Cardiac muscle cell (in vitro differentiated cells and primary cell): ENCODE measurements around the gene NUF2. TPM values are rescaled to one million over a fixed set of nuclear protein-coding genes. Genes with fewer than 3 reads are reported as not detected.

Experiments used
- DNase-seq, 2 donors: peaks; one replicate each; pipeline versions ENCODE4 v3.0.0 to v3.0.0-alpha.2; 2010 to 2017; ENCODE audit warnings: low read depth in 1 of 2, low spot score in 1 of 2
- H3K27ac ChIP-seq: fragments of 200-600 bp; sonication (generic); 2 replicates; pipeline ENCODE4 v1.5.1; 2016
- H3K27me3 ChIP-seq: fragments of 200-600 bp; sonication (generic); 2 replicates; pipeline ENCODE4 v1.6.0; 2016; ENCODE audit warnings: control low read depth
- H3K36me3 ChIP-seq: fragments of 200-600 bp; sonication (generic); 2 replicates; pipeline ENCODE4 v1.5.1; 2016; ENCODE audit warnings: control low read depth
- H3K4me1 ChIP-seq: fragments of 200-600 bp; sonication (generic); 2 replicates; pipeline ENCODE4 v1.8.1; 2017; ENCODE audit warnings: low read depth, mild to moderate bottlenecking, mixed run types
- H3K4me3 ChIP-seq: fragments of 200-600 bp; sonication (generic); 2 replicates; pipeline ENCODE4 v1.5.1; 2016; ENCODE audit warnings: mild to moderate bottlenecking
- H3K9me3 ChIP-seq: fragments of 200-600 bp; sonication (generic); 2 replicates; pipeline ENCODE4 v1.5.1; 2017; ENCODE audit warnings: low read depth, mild to moderate bottlenecking, control low read depth
- CTCF ChIP-seq: IDR thresholded peaks from 2 replicates; pipeline ENCODE4 v1.5.1; 2012; ENCODE audit warnings: low read depth, mild to moderate bottlenecking, low read length
- polyA plus RNA-seq: library from polyadenylated mRNA; unstranded; fragments of >200 nt; fragmentation: Nextera tagmentation; extraction: Ambion mirVana; gene quantifications from 2 replicates; pipeline ENCODE4 v1.2.1, GENCODE V29; 2016
- total RNA-seq: library from RNA; depleted of rRNA; stranded (reverse); fragments of >200 nt; gene quantifications from 2 replicates; pipeline ENCODE4 v1.2.3, GENCODE V29; 2016

The NUF2 gene
- total and polyA plus RNA-seq, 2 experiments from 2014 or later = 7.6 to 33.7 TPM

- Histone ChIP-seq H3K4me1 (no peaks in the 10 kb centered on the region), H3K27ac (no peak overlapping the region), H3K27me3 (no peaks in the 10 kb centered on the region), H3K9me3 (no peaks in the 10 kb centered on the region), H3K36me3 (no peaks in the 10 kb centered on the region), H3K4me3 (no peak overlapping the region)
- TF ChIP-seq CTCF = no peak
- DNase-seq = no peak
Observed at GRCh38 chr1:163378554-163378953, 56.8 kb downstream of the NUF2 start.

DNA sequence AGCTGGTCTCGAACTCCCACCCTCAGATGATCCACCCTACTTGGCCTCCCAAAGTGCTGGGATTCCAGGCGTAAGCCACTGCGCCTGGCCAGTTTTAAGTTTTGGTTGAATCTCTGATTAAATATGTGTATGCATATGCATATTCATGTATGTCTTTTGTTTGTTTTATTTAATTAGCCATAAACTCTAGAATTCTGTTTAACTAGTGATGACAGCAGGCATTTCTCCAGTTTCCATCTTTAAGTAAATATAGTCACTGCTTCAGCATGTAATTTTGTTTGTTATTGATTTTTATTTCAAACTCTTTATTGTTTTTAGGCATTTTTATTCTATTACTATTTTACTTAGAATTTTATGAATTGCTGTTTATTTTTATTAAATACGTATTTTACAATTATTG, 58.0 kb downstream of the NUF2 start:
- no peak overlapping the region for H3K27ac ChIP-seq
- H3K36me3 ChIP-seq = no peaks in the 10 kb centered on the region
- H3K4me3 ChIP-seq = no peak overlapping the region
- DNase-seq = no peak
- TF ChIP-seq CTCF = no peak
- no peaks in the 10 kb centered on the region for H3K27me3 ChIP-seq
- no peaks in the 10 kb centered on the region for H3K9me3 ChIP-seq
- H3K4me1 ChIP-seq = no peaks in the 10 kb centered on the region

DNA sequence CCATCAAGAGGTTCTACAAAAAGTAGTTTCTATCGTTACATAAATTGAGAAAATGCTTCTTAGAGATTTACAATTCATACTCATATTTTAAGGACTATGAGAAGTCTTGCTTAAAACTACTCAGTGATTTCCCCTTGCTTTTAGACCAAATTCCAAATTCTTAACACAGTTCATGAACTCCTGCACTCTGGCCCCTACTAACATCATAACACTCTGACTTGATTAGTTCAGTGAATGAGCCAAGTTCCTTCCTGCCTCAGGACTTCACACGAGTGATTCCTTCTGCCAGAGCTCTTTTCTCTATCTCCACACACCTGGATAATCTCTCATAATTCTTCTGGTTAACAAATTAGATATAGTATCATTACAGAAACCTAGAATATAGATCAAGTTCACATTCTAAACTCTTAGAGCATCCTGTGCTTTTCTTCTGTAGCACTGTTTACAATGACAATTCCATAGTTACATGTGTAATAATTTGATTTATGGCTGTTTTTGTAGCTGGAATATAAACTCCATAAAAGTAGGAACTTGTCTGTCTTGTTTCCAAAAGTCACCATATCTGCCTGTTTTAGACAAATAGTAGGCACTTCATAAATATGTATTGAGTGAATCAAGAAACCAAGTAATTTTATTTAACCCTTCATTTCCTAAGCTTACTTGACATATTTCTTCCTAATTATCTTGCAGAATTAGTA, 59.9 kb downstream of the NUF2 start:
- H3K27me3 ChIP-seq = no peaks in the 10 kb centered on the region
- H3K36me3 ChIP-seq = no peaks in the 10 kb centered on the region
- no peak for DNase-seq
- no peaks in the 10 kb centered on the region for H3K9me3 ChIP-seq
- H3K4me3 ChIP-seq = no peak overlapping the region
- TF ChIP-seq CTCF = no peak
- H3K4me1 ChIP-seq = no peaks in the 10 kb centered on the region
- no peak overlapping the region for H3K27ac ChIP-seq

- TF ChIP-seq CTCF = no peak
- no peaks in the 10 kb centered on the region for H3K27me3 ChIP-seq
- H3K27ac ChIP-seq = no peak overlapping the region
- no peaks in the 10 kb centered on the region for H3K36me3 ChIP-seq
- peak in 1 of 2 donors; percentile 15 for DNase-seq
- H3K4me1 ChIP-seq = no peaks in the 10 kb centered on the region
- no peak overlapping the region for H3K4me3 ChIP-seq
- H3K9me3 ChIP-seq = no peaks in the 10 kb centered on the region
Observed at GRCh38 chr1:163382395-163382794, 60.6 kb downstream of the NUF2 start.

- Histone ChIP-seq H3K27ac (no peak overlapping the region), H3K36me3 (no peaks in the 10 kb centered on the region), H3K4me3 (no peak overlapping the region), H3K4me1 (no peaks in the 10 kb centered on the region), H3K27me3 (no peaks in the 10 kb centered on the region), H3K9me3 (no peaks in the 10 kb centered on the region)
- no peak for TF ChIP-seq CTCF
- DNase-seq = no peak
Observed at GRCh38 chr1:163387146-163387545, 65.4 kb downstream of the NUF2 start.
